Activated CD4-positive, alpha-beta T cell treated with anti-CD3 and anti-CD28 coated beads, Interleukin-10, Interleukin-2, amounts not matched to agents 100 ng/mL and 50 ng/mL, durations not matched to agents 16 hours and 8 hours (primary cell): ENCODE data around the gene PPFIA2.

Experiments used
- DNase-seq: peaks from one replicate; pipeline ENCODE4 v3.0.0-alpha.2; 2020

PPFIA2 gene

DNA sequence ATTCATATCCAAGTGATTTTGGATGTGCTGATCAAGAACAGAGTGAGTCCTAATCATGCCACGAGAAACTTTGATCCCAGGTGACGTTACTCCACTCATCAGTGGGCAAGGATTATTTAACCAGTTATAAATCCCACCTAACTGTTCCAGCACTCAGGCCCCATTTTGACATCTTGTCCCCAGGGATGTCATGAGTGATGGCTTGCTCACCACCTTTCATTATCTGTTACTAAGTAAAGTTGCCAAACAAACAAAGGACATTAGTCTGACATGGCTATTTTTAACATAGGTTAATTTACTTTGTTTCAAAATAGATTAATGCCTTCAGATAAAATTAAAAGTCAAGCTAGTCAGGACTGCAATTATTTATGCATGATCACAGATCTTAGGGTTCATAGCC is 425.3 kb downstream of the PPFIA2 start:
- DNase-seq, result no peak

DNA sequence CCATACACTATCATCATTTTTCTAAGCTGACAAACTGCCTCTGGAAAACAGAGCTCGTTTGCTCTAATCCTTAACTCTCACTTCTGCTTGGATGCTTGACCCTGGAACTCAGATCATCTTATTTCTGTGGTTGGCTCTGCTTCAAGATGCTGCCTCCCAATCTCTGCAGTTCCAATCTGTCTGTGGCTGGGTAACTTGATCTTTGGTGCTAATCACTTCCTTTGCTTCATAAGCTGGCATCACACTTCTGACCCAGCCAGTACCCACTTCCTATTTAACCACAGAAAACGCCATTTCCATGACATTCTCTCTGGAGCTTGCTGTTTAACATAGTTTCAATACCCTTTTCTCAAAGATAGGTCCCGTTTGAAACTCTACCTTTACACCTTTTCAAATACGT is 427.1 kb downstream of the PPFIA2 start:
- DNase-seq, result no peak

DNA sequence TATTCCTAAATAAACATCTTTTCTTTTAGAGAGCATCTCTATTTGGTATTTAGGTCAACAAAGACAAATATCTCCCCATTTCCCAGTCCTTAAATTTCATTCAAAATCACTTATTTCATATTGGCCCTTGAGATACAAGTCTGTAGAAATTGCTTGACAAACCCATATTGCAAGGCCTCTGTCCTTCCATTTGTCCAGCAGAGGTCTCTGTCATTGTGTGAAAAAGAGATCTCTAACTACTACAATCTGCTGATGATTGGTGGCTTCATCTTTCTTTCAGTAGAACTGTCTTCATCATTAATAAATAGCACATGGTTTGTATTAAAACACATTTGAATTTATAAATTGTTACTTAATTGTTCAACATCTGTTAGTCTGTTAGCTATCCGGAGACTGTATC is 428.7 kb downstream of the PPFIA2 start:
- no peak for DNase-seq

GRCh38 chr12:81329085-81329484 is 430.1 kb downstream of the PPFIA2 start:
- peak; percentile 2 for DNase-seq

DNA sequence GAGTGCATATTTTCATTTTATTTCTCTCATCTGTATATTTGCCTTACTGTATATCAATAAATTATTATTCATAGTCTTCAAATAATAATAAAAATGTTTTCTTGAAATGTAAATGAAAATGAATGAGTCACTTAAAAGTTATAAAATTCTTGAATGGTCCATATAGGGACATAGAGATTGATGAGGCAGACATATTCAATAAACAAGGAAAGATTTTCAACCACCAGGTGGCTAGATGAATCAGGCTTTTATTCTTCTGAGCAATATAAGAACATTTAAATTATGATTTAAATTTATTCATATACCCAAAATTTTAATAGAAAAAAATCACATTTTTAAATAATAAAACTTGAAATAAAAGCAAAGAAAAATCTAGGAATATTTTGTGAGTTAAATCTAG is 431.7 kb downstream of the PPFIA2 start:
- no peak for DNase-seq

DNA sequence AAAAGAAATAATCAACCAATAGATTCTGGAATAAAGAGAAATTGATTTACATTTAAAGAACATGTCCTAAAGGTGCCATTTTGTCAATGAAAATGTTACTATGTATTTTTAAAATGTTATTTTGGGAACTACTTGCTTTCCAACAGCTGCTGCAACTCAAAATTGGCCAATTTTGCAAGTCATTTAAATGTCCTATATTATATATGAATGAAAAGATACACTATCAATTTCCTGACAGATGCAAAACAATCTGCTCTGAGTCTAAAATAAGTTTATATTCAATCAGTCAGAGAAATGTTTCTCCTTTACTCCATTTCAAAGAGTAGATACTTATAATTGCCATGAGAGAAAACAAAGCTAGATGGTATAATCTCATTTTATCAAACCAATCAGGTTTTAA is 434.1 kb downstream of the PPFIA2 start:
- DNase-seq, result no peak

DNA sequence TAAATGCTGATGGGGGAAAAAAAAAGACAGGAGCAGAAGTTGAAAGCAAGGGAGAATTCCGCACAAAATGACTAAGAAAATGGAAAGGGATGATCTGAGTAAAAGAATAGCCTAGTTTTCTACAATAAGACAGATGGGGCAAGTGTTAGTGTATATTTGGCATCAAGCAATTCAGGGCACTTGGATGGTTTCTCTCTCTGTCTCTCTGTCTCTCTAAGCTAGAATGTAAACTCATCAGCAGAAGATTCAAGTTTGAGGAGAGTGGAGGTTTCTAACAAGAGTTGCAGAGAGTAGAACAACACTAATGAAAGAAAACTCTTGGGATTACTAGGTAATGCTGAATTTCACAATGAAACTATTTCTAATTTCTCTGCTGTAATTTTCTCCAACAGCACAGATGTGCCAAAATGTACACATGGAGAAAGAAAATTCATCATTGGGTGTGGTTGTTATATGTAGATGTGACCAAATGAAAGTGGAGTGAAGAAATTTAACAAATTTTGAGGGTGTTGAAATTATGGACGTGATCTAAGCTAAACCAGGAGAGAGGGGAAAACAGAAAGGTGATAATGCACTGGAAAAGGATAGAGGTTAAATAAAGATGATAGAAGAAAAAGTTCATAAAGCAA is 444.1 kb downstream of the PPFIA2 start:
- DNase-seq, result no peak

DNA sequence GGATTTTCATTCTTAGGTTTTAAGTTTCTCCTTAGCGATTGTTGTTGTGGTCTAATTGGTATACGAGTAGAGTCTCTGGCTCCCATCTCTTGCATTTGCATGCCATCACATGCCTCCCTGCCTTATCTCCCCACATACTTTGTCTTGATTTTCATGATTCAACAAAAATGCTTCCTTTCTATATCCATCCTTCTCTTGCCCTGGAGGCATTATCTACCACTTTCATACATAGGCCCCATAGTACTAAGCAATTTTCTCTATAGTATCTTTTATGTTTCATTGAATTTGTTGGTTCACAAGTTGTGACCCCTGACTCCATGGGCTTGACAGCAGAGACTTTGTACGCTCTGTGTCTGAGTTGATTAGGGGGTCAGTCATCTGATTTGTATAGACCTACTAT is 455.2 kb downstream of the PPFIA2 start:
- DNase-seq, result no peak

- DNase-seq, result no peak
Observed at GRCh38 chr12:81300454-81300853, 458.7 kb downstream of the PPFIA2 start.

GRCh38 chr12:81297601-81298000 is 461.5 kb downstream of the PPFIA2 start:
- DNase-seq, result no peak

- no peak for DNase-seq
Observed at GRCh38 chr12:81296556-81297305, 462.4 kb downstream of the PPFIA2 start.

DNA sequence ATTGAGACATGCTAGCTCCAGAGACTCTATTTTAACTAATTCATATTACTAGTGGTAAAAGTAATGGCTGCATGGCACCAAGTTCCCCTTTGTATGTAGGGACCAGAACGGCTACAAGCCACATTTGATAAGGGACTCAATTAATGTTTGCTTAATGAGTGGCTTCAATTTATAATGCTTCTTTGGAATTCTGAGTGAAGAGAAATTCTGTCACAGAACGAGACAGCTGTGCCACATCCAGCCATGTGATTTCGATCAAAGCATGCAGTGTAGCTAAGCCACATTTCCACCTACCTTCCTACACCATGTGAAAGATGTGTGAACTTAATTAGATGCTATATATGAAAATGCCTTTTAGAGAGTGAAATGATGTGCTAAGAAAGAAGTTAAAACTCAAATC is 463.9 kb downstream of the PPFIA2 start:
- no peak for DNase-seq

DNA sequence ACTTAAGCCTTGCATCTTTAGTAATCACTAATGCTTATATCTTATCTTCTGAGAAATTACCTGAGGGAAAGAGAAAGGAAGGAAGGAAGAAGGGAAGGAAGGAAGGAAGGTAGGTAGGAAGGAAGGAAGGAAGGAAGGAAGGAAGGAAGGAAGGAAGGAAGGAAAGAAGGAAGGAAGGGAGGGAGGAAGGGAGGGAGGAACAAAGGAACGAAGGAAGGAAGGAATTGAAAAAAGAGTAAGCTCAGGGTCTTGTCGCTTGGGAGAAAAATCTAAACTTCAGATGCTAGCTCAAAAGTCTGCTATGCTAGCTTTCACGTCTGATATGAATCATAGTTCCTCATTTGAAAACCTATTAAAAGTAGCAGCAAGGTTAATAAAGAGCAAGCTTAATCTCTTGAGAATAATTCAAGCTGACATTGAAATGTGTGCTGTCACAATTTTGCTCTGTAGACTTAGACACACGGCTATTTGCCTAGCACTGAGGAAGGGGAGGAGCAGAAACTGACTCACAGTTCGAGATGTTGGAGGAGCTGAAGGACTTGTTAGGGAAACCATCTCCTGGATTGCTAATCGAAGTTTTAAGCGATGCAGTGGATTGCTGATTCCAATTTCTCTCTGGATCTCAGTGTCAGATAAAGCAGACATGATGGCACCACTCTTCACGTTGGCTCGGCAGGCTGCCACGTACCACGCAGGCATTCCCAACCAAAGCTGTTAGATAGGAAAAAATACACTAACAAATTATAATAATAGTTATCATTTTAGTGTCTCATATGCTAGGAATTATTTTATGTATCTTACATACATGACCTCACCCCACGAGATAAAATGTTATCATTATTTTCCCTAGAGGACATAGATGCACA is 464.6 kb downstream of the PPFIA2 start:
- no peak for DNase-seq

- DNase-seq, result no peak
Observed at GRCh38 chr12:81288651-81289050, 470.5 kb downstream of the PPFIA2 start.

- no peak for DNase-seq
Observed at GRCh38 chr12:81284137-81284536, 475.0 kb downstream of the PPFIA2 start.

- no peak for DNase-seq
Observed at GRCh38 chr12:81274637-81275529, 484.3 kb downstream of the PPFIA2 start.

- no peak for DNase-seq
Observed at GRCh38 chr12:81270385-81270784, 488.8 kb downstream of the PPFIA2 start.

- DNase-seq, result no peak
Observed at GRCh38 chr12:81263072-81263471, 496.1 kb downstream of the PPFIA2 start.

GRCh38 chr12:81261508-81262207 is 497.5 kb downstream of the PPFIA2 start:
- DNase-seq, result no peak

GRCh38 chr12:81259360-81259759 is 499.8 kb downstream of the PPFIA2 start:
- DNase-seq, result no peak

GRCh38 chr12:81257947-81258551 is 501.1 kb downstream of the PPFIA2 start:
- DNase-seq, result peak; percentile 1

DNA sequence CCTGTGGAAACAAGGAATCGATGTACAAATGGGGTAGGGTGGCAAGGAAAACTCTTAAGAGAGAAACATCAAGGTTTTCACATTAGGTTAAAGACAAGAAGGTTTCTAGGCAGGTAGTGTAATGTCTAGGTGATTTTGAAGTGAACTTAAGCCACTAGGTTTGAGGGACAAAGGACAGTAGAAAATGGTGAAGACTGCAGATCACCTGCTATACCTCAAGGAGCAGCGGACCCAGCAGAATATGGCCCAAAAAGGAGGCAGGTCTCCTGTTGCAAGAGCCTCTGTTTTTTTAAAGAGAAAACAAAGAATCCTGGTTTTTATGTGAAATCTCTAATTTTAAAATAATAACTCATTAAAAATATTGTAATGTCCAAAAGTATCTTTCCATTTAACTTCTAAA is 503.2 kb downstream of the PPFIA2 start:
- DNase-seq, result no peak
